ENCODE measurements around the gene YEATS4.

GRCh38 chr12:69423037-69423905 is 63.7 kb downstream of the YEATS4 start:
- no peak for TF ChIP-seq CTCF (IDR thresholded peaks at IDR 0.05; ENCODE audit: insufficient read depth, low read length)
- TF ChIP-seq REST (IDR thresholded peaks at IDR 0.05; ENCODE audit: insufficient replicate concordance, low read depth) = no peak
- TF ChIP-seq SPI1 (IDR thresholded peaks at IDR 0.05; ENCODE audit: borderline replicate concordance, low read depth) = no peak
- no peak for TF ChIP-seq POLR2AphosphoS5 (IDR thresholded peaks at IDR 0.05; ENCODE audit: low read depth)
- TF ChIP-seq GABPA (IDR thresholded peaks at IDR 0.05; ENCODE audit: low read depth) = no peak
